Suprapubic skin (tissue), 4 donors: ENCODE measurements around the gene WWC1.

Experiments used
- EP300 ChIP-seq: sonication (generic); formaldehyde crosslinking; IDR thresholded peaks from one replicate; pipeline ENCODE4 v1.6.1; 2017; ENCODE audit warnings: antibody characterized with exemption
- POLR2A ChIP-seq, 2 donors: fragments of 450-650 bp; IDR thresholded peaks; one replicate each; pipeline ENCODE4 v1.6.1; 2017; ENCODE audit warnings: antibody characterized with exemption in 2 of 2, mild to moderate bottlenecking in 2 of 2, moderate library complexity in 2 of 2
- POLR2AphosphoS5 ChIP-seq, 3 donors: sonication (generic); formaldehyde crosslinking; IDR thresholded peaks; one replicate each; pipeline ENCODE4 v1.6.1; 2017; ENCODE audit warnings: antibody characterized with exemption in 3 of 3
- TF ChIP-seq, protein P1 (sequence below), 2 donors: fragments of 200-600 bp in 1 of 2; fragments of 450-650 bp in 1 of 2; sonication (generic) in 1 of 2; IDR thresholded peaks; one replicate each; pipeline ENCODE4 v1.5.1; 2016 to 2019; ENCODE audit warnings: antibody characterized with exemption in 2 of 2, mild to moderate bottlenecking in 1 of 2, moderate library complexity in 1 of 2

DNA sequence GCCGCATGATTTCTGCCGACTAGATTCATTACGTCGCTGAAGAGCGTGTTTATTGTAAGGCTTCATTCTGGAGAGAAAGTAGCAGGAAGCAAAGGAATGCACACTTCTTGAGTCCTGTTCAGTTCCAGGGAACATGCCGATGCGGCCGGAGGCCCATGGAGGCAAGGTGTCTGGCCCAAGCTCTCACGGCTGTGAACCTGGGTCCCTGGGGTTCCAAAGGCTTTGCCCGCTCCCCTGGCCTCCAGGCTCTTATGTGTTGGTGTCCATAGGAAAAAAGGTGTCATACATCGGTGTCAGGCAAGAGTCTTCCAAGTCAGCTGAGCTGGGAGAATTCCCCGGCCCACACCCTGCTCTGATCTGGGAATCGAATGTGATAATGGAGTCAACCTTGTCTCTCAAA is 64.7 kb downstream of the WWC1 start:
- TF ChIP-seq, protein P1, sequence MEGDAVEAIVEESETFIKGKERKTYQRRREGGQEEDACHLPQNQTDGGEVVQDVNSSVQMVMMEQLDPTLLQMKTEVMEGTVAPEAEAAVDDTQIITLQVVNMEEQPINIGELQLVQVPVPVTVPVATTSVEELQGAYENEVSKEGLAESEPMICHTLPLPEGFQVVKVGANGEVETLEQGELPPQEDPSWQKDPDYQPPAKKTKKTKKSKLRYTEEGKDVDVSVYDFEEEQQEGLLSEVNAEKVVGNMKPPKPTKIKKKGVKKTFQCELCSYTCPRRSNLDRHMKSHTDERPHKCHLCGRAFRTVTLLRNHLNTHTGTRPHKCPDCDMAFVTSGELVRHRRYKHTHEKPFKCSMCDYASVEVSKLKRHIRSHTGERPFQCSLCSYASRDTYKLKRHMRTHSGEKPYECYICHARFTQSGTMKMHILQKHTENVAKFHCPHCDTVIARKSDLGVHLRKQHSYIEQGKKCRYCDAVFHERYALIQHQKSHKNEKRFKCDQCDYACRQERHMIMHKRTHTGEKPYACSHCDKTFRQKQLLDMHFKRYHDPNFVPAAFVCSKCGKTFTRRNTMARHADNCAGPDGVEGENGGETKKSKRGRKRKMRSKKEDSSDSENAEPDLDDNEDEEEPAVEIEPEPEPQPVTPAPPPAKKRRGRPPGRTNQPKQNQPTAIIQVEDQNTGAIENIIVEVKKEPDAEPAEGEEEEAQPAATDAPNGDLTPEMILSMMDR (IDR thresholded peaks at IDR 0.05) = no peak
- TF ChIP-seq POLR2A (IDR thresholded peaks at IDR 0.05) = no peak
- TF ChIP-seq POLR2AphosphoS5 (IDR thresholded peaks at IDR 0.05) = no peak
- no peak for TF ChIP-seq EP300
